H1 (cell line): Measurements from ENCODE around the gene OR2H2. TPM values are rescaled to one million over a fixed set of nuclear protein-coding genes. Genes with fewer than 3 reads are reported as not detected.

ENCODE experiments used
- CTCF ChIA-PET: fragments of 300-600 bp; sonication (Branson Sonifier 250); formaldehyde crosslinking; loops from one replicate; lab custom pipeline; 2021; ENCODE audit not compliant: partially characterized antibody; lab: Charles Lee
- POLR2A ChIA-PET: fragments of 300-600 bp; sonication (Branson Sonifier 250); formaldehyde crosslinking; loops from one replicate; lab custom pipeline; 2021; ENCODE audit warnings: inconsistent platforms; ENCODE audit not compliant: partially characterized antibody; lab: Charles Lee
- DNase-seq, 2 experiments: peaks; one replicate each; pipeline versions ENCODE4 v3.0.0 to v3.0.0-alpha.2; 2010 to 2022; ENCODE audit warnings: low spot score in 2 of 2, low read depth in 1 of 2, mixed read lengths in 1 of 2
- FAIRE-seq: peaks from 2 replicates; lab custom pipeline; 2011; peaks lifted over from hg19 to GRCh38; lab: Jason Lieb, UNC
- H2AFZ ChIP-seq: 2 replicates; pipeline ENCODE4 v1.8.1; 2012; ENCODE audit warnings: low read length, inconsistent platforms
- H2AK5ac ChIP-seq: 2 replicates; pipeline ENCODE4 v1.6.1; 2013; ENCODE audit warnings: low read depth, low read length
- H2BK120ac ChIP-seq: replicated peaks from 2 replicates; pipeline ENCODE3; 2013; ENCODE audit warnings: low read depth, low read length, inconsistent platforms
- H2BK12ac ChIP-seq: 2 replicates; pipeline ENCODE4 v1.6.1; 2013; ENCODE audit warnings: low read depth, low read length
- H2BK15ac ChIP-seq: 2 replicates; pipeline ENCODE4 v1.6.1; 2013; ENCODE audit warnings: low read length
- H2BK20ac ChIP-seq: 2 replicates; pipeline ENCODE4 v1.6.1; 2013; ENCODE audit warnings: low read length
- H2BK5ac ChIP-seq: 2 replicates; pipeline ENCODE4 v1.6.1; 2013; ENCODE audit warnings: low read depth, low read length
- H3K14ac ChIP-seq: 2 replicates; pipeline ENCODE4 v1.6.1; 2013; ENCODE audit warnings: inconsistent platforms; ENCODE audit not compliant: insufficient read length
- H3K18ac ChIP-seq: 2 replicates; pipeline ENCODE4 v1.6.1; 2013; ENCODE audit warnings: low read length; ENCODE audit errors: extremely low read depth
- H3K23ac ChIP-seq: 2 replicates; pipeline ENCODE4 v1.6.1; 2013; ENCODE audit warnings: inconsistent platforms; ENCODE audit not compliant: insufficient read length
- H3K23me2 ChIP-seq: 2 replicates; pipeline ENCODE4 v1.6.1; 2013; ENCODE audit warnings: low read depth, low read length
- H3K27ac ChIP-seq: 2 replicates; pipeline ENCODE4 v1.6.1; 2011; ENCODE audit warnings: low read depth, low read length, inconsistent platforms
- H3K27me3 ChIP-seq, 4 experiments: replicated peaks in 1 of 4; 1 replicate in 1 of 4; 2 replicates in 3 of 4; pipeline versions ENCODE4 v1.6.1 to v1.8.1; 2011 to 2013; ENCODE audit warnings: low read length in 3 of 4, mild to moderate bottlenecking in 3 of 4, inconsistent platforms in 2 of 4, mixed read lengths in 2 of 4, moderate library complexity in 1 of 4; ENCODE audit not compliant: control insufficient read depth in 3 of 4, insufficient read depth in 3 of 4; ENCODE audit errors: extremely low read depth in 1 of 4
- H3K36me3 ChIP-seq, 4 experiments: 2 replicates each; pipeline versions ENCODE4 v1.6.1 to v1.8.1; 2011 to 2013; ENCODE audit warnings: mild to moderate bottlenecking in 4 of 4, low read length in 3 of 4, moderate library complexity in 2 of 4, control low read depth in 1 of 4, inconsistent platforms in 1 of 4; ENCODE audit not compliant: insufficient read depth in 4 of 4, control insufficient read depth in 2 of 4
- H3K4ac ChIP-seq: replicated peaks from 2 replicates; pipeline ENCODE3; 2013; ENCODE audit warnings: low read length, low read depth, mixed read lengths, inconsistent platforms; ENCODE audit not compliant: insufficient read length
- H3K4me1 ChIP-seq, 4 experiments: replicated peaks in 1 of 4; 1 replicate in 1 of 4; 2 replicates in 3 of 4; pipeline versions ENCODE4 v1.6.1 to v1.8.1; 2011 to 2013; ENCODE audit warnings: low read length in 3 of 4, inconsistent platforms in 2 of 4, mixed read lengths in 1 of 4; ENCODE audit not compliant: insufficient read depth in 4 of 4, control insufficient read depth in 3 of 4
- H3K4me2 ChIP-seq, 2 experiments: 2 replicates each; pipeline versions ENCODE4 v1.6.1 to v1.8.1; 2011 to 2013; ENCODE audit warnings: low read depth in 2 of 2, low read length in 2 of 2, control low read depth in 1 of 2, inconsistent platforms in 1 of 2, mild to moderate bottlenecking in 1 of 2; ENCODE audit not compliant: insufficient read depth in 1 of 2
- H3K4me3 ChIP-seq, 4 experiments: fragments of 200-600, 300-600 bp in 1 of 4; sonication (generic), shearing (Covaris generic), sonication (Bioruptor Twin) in 1 of 4; 2 replicates each; pipeline versions ENCODE4 v1.5.1 to v1.8.1; 2011 to 2016; ENCODE audit warnings: low read length in 4 of 4, low read depth in 3 of 4, control low read depth in 2 of 4, inconsistent platforms in 2 of 4, mild to moderate bottlenecking in 2 of 4, mixed read lengths in 1 of 4, moderate library complexity in 1 of 4; ENCODE audit not compliant: insufficient read depth in 2 of 4; ENCODE audit errors: extremely low read depth in 1 of 4
- H3K56ac ChIP-seq: replicated peaks from 2 replicates; pipeline ENCODE3; 2013; ENCODE audit warnings: low read depth, mild to moderate bottlenecking, mixed read lengths, low read length, inconsistent platforms; ENCODE audit not compliant: insufficient read length
- H3K79me1 ChIP-seq: 2 replicates; pipeline ENCODE4 v1.6.1; 2013; ENCODE audit warnings: low read depth, low read length, control low read depth
- H3K79me2 ChIP-seq, 2 experiments: 2 replicates each; pipeline versions ENCODE4 v1.6.1 to v1.8.1; 2012 to 2013; ENCODE audit warnings: low read length in 2 of 2, mild to moderate bottlenecking in 2 of 2, inconsistent platforms in 1 of 2; ENCODE audit not compliant: insufficient read depth in 2 of 2, control insufficient read depth in 1 of 2
- H3K9ac ChIP-seq, 4 experiments: replicated peaks in 1 of 4; 1 replicate in 1 of 4; 2 replicates in 3 of 4; pipeline versions ENCODE4 v1.6.1 to v1.8.1; 2011 to 2013; ENCODE audit warnings: low read depth in 3 of 4, low read length in 3 of 4, control low read depth in 2 of 4, mild to moderate bottlenecking in 2 of 4, moderate library complexity in 2 of 4, inconsistent platforms in 1 of 4; ENCODE audit errors: extremely low read depth in 1 of 4
- H3K9me3 ChIP-seq, 2 experiments: 2 replicates each; pipeline versions ENCODE4 v1.6.1 to v1.8.1; 2012 to 2013; ENCODE audit warnings: mild to moderate bottlenecking in 2 of 2, moderate library complexity in 2 of 2, control low read depth in 1 of 2, inconsistent platforms in 1 of 2, low read depth in 1 of 2, low read length in 1 of 2, mixed read lengths in 1 of 2; ENCODE audit not compliant: insufficient read depth in 2 of 2
- H4K20me1 ChIP-seq, 2 experiments: replicated peaks in 1 of 2; 2 replicates each; pipeline versions ENCODE3 to v1.8.1; 2011 to 2013; ENCODE audit warnings: inconsistent platforms in 2 of 2, low read length in 2 of 2, mild to moderate bottlenecking in 1 of 2; ENCODE audit not compliant: insufficient read depth in 2 of 2, control insufficient read depth in 1 of 2
- H4K5ac ChIP-seq: 2 replicates; pipeline ENCODE4 v1.6.1; 2013; ENCODE audit warnings: low read length, low read depth, mixed read lengths, inconsistent platforms; ENCODE audit not compliant: insufficient read length
- H4K8ac ChIP-seq: 2 replicates; pipeline ENCODE4 v1.8.0; 2013; ENCODE audit warnings: mild to moderate bottlenecking, moderate library complexity, low read length, inconsistent platforms; ENCODE audit not compliant: insufficient read depth; ENCODE audit errors: extremely low read depth
- H4K91ac ChIP-seq: replicated peaks from 2 replicates; pipeline ENCODE3; 2013; ENCODE audit warnings: low read length, mixed read lengths, inconsistent platforms; ENCODE audit not compliant: insufficient read length
- CEBPB ChIP-seq: IDR thresholded peaks from 2 replicates; pipeline ENCODE4 v1.6.1; 2012; ENCODE audit warnings: low read depth, low read length
- EP300 ChIP-seq, 2 experiments: IDR thresholded peaks; 1 replicate in 1 of 2; 2 replicates in 1 of 2; pipeline ENCODE4 v1.6.1; 2011 to 2012; ENCODE audit warnings: low read depth in 2 of 2, low read length in 2 of 2, mild to moderate bottlenecking in 2 of 2, borderline replicate concordance in 1 of 2, inconsistent platforms in 1 of 2, moderate library complexity in 1 of 2
- NANOG ChIP-seq: IDR thresholded peaks from 2 replicates; pipeline ENCODE4 v1.6.1; 2011; ENCODE audit warnings: low read length, low read depth, mild to moderate bottlenecking, inconsistent platforms; ENCODE audit not compliant: insufficient read depth, poor library complexity, severe bottlenecking
- polyA plus RNA-seq, 7 experiments: library from polyadenylated mRNA; depleted of rRNA in 3 of 7; stranded (reverse) in 5 of 7; unstranded in 2 of 7; fragments of >200 nt in 5 of 7; fragments of 200-250 nt in 2 of 7; gene quantifications; 1 replicate in 5 of 7; 2 replicates in 1 of 7; 4 replicates in 1 of 7; pipeline versions ENCODE4 v1.2.1 to v1.2.3, GENCODE V29; 2011 to 2013; ENCODE audit warnings: missing spikeins in 2 of 7, mixed read lengths in 2 of 7
- total RNA-seq: library from RNA; stranded (reverse); fragmentation: NEBNext Ultra II Directional; extraction: Animal tissue kit (Norgen Biotek cat#: 25700); gene quantifications from 2 replicates; pipeline ENCODE4 v1.2.1, GENCODE V29; 2021

The OR2H2 gene
- total and polyA plus RNA-seq, 2 of the 8 experiments (the other 6 are each of a cell fraction or from before 2014, with no cell fraction given), result not detected

- H3K9ac ChIP-seq, result no peak overlapping the region
- H3K4me2 ChIP-seq, result no peak overlapping the region
- no peak for TF ChIP-seq NANOG
- no peak for TF ChIP-seq EP300 (IDR thresholded peaks at IDR 0.05; ENCODE audit: borderline replicate concordance in 1 of 2, low read depth in 2 of 2, low read length in 2 of 2)
- no peak for TF ChIP-seq CEBPB
- peaks cover 5 to 14% of the 10 kb centered on the region in 2 experiments for H4K20me1 ChIP-seq
- no peaks in the 10 kb centered on the region for H3K27me3 ChIP-seq
- H3K14ac ChIP-seq, result no peak overlapping the region
- no peak overlapping the region for H2AK5ac ChIP-seq
- no peaks in the 10 kb centered on the region for H3K9me3 ChIP-seq
- ChIA-PET CTCF (interaction anchor here (1.4 to 4.5 kb wide), 2 partner anchors 9 to 11 kb away, joined by 4 to 31 read pairs; no protein-coding TSS in a partner anchor), POLR2A (interaction anchor here (0.8 to 5.4 kb wide), 5 partner anchors 9 to 19 kb away, joined by 3 to 58 read pairs (median 21); no protein-coding TSS in a partner anchor)
- peaks cover 44 to 96% (median 83%) of the 10 kb centered on the region in 4 experiments for H3K36me3 ChIP-seq
- H2BK12ac ChIP-seq, result no peak overlapping the region
- peaks cover 0 to 4% (median 0%) of the 10 kb centered on the region in 4 experiments; a peak in 3 of 7 replicates for H3K4me1 ChIP-seq
- DNase-seq (no peak), FAIRE-seq (no peak)
- H2AFZ ChIP-seq, result no peak overlapping the region
- no peak overlapping the region for H2BK120ac ChIP-seq
- H4K91ac ChIP-seq, result no peak overlapping the region
- H3K79me1 ChIP-seq, result peaks cover 4% of the 10 kb centered on the region; the same call in 1 of the 2 replicates
- no peak overlapping the region for H3K4ac ChIP-seq
- H2BK5ac ChIP-seq, result no peak overlapping the region
- no peak overlapping the region for H3K27ac ChIP-seq
- H2BK20ac ChIP-seq, result no peak overlapping the region
- H3K4me3 ChIP-seq, result no peak overlapping the region
- H3K23me2 ChIP-seq, result no peaks in the 10 kb centered on the region
- no peak overlapping the region for H4K8ac ChIP-seq
- no peak overlapping the region for H4K5ac ChIP-seq
- H3K23ac ChIP-seq, result no peak overlapping the region
- no peak overlapping the region for H3K18ac ChIP-seq
- H3K79me2 ChIP-seq, result no peaks in the 10 kb centered on the region
- no peak overlapping the region for H2BK15ac ChIP-seq
- no peak overlapping the region for H3K56ac ChIP-seq
These were observed 23.2 kb downstream of the OR2H2 start for GRCh38 chr6:29608131-29608530.
